ENCODE results near the gene CFAP54.

Gene CFAP54

DNA sequence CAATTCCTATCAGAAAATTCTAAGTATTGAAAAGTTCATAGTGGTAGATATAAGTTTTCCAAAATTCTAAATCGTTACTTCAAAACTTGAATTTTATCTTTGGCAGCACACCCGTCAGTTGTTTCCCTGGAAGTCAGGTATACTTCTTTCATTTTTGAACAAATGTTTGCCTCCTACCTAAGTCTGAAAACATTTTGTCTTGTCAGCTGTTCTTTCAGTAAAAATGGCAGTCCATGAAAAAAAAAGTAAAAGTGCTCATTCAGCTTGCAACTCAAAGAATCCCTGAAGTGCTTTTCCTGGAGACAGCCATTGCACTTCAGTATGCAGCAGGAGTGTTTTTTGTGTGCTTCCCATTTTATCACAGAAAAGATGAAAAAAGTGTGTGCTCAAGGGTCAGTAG is 287.5 kb downstream of the CFAP54 start:
- DNase-seq (ENCODE audit: insufficient read length) (no peak), FAIRE-seq (no peak)
- TF ChIP-seq POLR2AphosphoS5 (IDR thresholded peaks at IDR 0.05; ENCODE audit: low read depth, low read length): no peak
- TF ChIP-seq POLR2A (IDR thresholded peaks at IDR 0.05; ENCODE audit: low read depth, low read length): no peak
- no peak for TF ChIP-seq TAF1 (IDR thresholded peaks at IDR 0.05; ENCODE audit: borderline replicate concordance, low read depth, low read length)

DNA sequence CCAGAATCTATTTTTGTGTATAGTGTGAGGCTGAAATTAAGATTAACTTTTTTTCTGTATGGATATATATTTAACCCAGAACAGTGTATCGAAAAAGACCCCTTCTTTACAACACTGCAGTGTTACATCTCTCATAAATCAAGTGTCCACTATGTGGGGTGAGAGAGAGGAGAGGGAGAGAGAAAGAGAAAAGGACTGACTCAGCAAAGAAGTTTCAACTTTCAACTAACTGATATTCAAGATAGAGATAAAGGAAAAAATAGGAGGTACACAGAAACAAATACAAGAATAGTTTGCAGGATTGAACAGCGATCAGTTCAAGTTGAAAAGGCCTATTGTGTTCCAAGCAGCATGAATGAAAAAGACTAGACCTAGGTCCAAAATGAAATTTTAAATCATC is 291.0 kb downstream of the CFAP54 start:
- TF ChIP-seq TAF1 (IDR thresholded peaks at IDR 0.05; ENCODE audit: borderline replicate concordance, low read depth, low read length) (no peak), POLR2AphosphoS5 (IDR thresholded peaks at IDR 0.05; ENCODE audit: low read depth, low read length) (no peak), POLR2A (IDR thresholded peaks at IDR 0.05; ENCODE audit: low read depth, low read length) (no peak)
- DNase-seq (ENCODE audit: insufficient read length) (no peak), FAIRE-seq (no peak)

DNA sequence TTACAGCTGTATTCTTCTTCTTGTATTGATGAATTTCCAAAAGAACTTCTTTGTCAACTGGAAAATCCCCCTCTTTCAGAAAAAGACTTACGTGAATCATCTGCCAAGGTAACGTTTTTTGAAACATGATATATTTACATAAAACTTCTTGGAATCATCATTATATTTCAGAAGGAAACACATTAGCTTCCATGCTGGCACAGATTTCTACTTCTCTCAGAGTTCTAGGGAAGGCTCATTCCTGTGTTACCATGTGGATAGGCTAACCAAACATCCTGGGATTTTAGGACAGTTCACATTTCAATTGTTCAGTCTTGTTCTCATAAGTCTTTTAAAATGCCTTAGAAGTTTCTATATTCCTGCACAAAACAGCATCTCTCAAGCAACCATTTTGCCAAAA is 297.4 kb downstream of the CFAP54 start:
- no peak for TF ChIP-seq POLR2AphosphoS5 (IDR thresholded peaks at IDR 0.05; ENCODE audit: low read depth, low read length)
- TF ChIP-seq POLR2A (IDR thresholded peaks at IDR 0.05; ENCODE audit: low read depth, low read length): no peak
- no peak for TF ChIP-seq TAF1 (IDR thresholded peaks at IDR 0.05; ENCODE audit: borderline replicate concordance, low read depth, low read length)
- DNase-seq (ENCODE audit: insufficient read length) (no peak), FAIRE-seq (no peak)

DNA sequence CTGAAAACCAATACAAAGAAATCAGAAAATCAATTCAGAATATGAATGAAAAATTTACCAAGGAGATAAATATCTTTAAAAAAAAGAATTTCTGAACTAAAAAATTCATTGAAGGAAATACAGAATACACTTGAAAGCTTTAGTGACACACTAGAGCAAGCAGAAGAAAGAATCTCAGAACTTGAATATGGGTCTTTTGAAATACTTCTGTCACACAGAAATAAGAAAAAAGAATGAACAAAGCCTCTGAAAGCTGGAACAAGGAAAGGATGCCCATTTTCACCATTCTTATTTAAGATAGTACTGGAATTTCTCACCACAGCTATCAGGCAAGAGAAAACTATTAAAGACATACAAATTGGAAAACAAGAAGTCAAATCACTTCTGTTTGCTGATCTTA is 314.6 kb downstream of the CFAP54 start:
- no peak for DNase-seq (ENCODE audit: insufficient read length)

DNA sequence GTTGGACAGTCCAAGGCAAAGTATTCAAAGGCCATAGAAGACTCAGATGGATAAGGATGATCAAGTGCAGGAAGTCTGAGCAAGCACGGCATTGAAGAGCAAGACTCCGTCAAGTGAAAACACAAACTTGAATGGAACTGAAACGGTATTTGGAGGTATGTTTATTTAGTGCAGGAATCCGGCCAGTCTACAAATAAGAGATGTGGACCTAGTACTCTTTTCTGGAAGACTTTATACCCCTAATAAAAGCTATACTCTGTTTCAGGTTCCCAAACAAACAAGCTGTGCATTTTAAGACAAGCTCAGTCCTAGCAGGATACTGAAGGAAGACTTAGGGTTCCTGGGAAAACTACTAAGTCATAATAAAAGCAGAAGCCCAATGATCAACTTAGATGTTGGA is 316.9 kb downstream of the CFAP54 start:
- DNase-seq (ENCODE audit: insufficient read length): no peak
- TF ChIP-seq POLR2A (IDR thresholded peaks at IDR 0.05; ENCODE audit: low read depth, low read length) (no peak), TAF1 (IDR thresholded peaks at IDR 0.05; ENCODE audit: borderline replicate concordance, low read depth, low read length) (no peak), POLR2AphosphoS5 (IDR thresholded peaks at IDR 0.05; ENCODE audit: low read depth, low read length) (no peak)
- FAIRE-seq: no peak

More for the DNA sequence above, 314.6 kb downstream of the CFAP54 start:
- FAIRE-seq: no peak
- TF ChIP-seq TAF1 (IDR thresholded peaks at IDR 0.05; ENCODE audit: borderline replicate concordance, low read depth, low read length): no peak
- TF ChIP-seq POLR2AphosphoS5 (IDR thresholded peaks at IDR 0.05; ENCODE audit: low read depth, low read length): no peak
- no peak for TF ChIP-seq POLR2A (IDR thresholded peaks at IDR 0.05; ENCODE audit: low read depth, low read length)

DNA sequence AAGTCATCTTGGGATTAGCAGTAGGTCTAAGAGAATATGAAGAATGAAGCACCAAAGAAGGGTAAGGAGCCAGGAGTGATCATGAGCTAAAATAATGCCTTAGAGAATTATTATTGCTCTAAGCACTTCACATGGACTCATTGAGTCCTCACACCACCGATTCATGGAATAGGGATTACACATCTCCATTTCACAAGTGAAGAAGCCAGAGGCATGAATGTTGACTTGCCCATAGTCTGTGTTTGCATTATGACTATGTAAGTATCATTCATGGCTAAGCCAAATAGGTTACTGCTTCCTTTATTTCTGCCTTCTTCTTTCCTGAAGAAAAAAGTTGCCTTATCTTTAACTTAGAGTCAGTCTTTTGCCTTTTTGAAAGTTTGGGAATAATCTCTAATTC is 318.4 kb downstream of the CFAP54 start:
- DNase-seq (ENCODE audit: insufficient read length): no peak
- TF ChIP-seq POLR2AphosphoS5 (IDR thresholded peaks at IDR 0.05; ENCODE audit: low read depth, low read length) (no peak), POLR2A (IDR thresholded peaks at IDR 0.05; ENCODE audit: low read depth, low read length) (no peak), TAF1 (IDR thresholded peaks at IDR 0.05; ENCODE audit: borderline replicate concordance, low read depth, low read length) (no peak)
- FAIRE-seq: no peak

DNA sequence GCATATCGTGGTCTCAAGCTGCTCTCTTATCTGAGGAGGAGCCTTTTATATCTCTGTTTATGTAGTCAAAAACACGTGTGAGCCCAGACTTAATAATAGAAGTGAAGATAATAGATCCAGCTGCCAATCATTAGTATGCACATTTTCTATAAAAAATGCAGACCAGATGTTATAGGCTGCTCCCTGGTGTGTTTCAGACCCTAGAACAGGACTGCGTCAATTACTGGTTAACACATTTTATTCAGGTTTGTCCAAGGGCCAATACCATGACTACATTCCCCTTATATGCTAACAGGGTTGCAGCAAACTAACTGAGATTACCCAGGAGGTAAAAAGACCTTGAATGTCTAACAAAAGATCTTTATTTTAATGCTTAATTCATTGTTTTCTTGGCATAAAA is 319.2 kb downstream of the CFAP54 start:
- TF ChIP-seq TAF1 (IDR thresholded peaks at IDR 0.05; ENCODE audit: borderline replicate concordance, low read depth, low read length) (no peak), POLR2A (IDR thresholded peaks at IDR 0.05; ENCODE audit: low read depth, low read length) (no peak), POLR2AphosphoS5 (IDR thresholded peaks at IDR 0.05; ENCODE audit: low read depth, low read length) (no peak)
- FAIRE-seq (no peak), DNase-seq (ENCODE audit: insufficient read length) (no peak)

DNA sequence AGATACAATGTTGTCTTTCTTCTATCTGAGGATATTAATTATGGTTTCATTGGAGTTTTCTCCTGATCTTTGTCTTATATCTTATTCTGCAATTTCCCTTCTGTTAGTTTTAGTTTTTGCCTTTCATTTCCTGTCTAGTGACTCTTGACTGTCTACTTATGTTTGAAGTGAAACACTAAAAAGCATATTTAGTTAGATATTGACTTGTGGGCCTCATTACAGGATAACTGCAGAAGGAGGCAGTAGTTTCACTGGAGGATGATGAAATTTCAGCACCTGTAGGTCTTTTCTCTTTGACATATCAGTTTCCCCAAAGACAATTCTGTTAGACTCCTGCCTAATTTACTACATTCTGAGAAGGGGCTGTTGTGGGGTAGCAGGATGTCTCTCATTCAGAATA is 320.1 kb downstream of the CFAP54 start:
- TF ChIP-seq TAF1 (IDR thresholded peaks at IDR 0.05; ENCODE audit: borderline replicate concordance, low read depth, low read length): no peak
- no peak for TF ChIP-seq POLR2A (IDR thresholded peaks at IDR 0.05; ENCODE audit: low read depth, low read length)
- TF ChIP-seq POLR2AphosphoS5 (IDR thresholded peaks at IDR 0.05; ENCODE audit: low read depth, low read length): no peak
- FAIRE-seq (no peak), DNase-seq (ENCODE audit: insufficient read length) (no peak)

DNA sequence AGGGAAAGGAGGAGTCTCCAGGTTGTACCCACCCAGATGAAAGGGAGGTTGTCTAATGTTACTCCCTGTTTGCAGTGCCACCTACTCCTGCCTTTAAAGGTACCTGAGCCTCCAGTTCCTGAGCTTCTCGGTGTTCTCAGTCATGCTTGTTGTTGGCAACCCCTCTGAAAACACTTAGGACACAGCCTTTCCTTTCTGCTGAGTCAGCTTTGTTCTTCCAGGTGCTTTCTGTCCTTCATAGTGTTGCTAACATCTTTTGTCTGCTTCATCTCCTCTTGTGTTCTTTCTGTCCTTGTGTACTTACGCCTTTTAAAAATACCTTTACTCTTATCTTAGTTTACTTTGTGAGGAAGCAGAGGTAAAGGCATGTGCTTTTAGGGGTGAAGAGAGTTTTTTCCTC is 320.7 kb downstream of the CFAP54 start:
- TF ChIP-seq TAF1 (IDR thresholded peaks at IDR 0.05; ENCODE audit: borderline replicate concordance, low read depth, low read length) (no peak), POLR2AphosphoS5 (IDR thresholded peaks at IDR 0.05; ENCODE audit: low read depth, low read length) (no peak), POLR2A (IDR thresholded peaks at IDR 0.05; ENCODE audit: low read depth, low read length) (no peak)
- DNase-seq (ENCODE audit: insufficient read length): no peak
- no peak for FAIRE-seq

DNA sequence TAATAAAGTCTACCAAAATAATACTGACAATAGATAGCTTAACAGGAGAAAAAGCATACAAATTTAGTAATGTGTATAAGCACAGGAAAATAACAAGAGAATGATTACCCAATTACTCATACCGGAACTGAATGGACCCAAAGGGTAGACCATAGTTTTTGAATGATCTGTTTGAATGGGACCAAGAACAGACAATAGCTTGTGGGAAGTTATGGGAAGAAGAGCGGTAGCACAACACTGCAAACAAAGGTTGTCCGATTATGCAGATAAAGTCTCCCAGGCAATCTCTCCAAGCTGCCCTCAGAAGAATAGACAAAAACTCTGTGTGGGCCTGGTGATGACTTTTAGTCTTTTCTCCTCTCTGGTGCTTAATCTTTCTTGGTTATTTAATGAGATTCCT is 321.1 kb downstream of the CFAP54 start:
- DNase-seq (ENCODE audit: insufficient read length) (no peak), FAIRE-seq (peak; percentile 53)
- TF ChIP-seq POLR2A (IDR thresholded peaks at IDR 0.05; ENCODE audit: low read depth, low read length): no peak

DNA sequence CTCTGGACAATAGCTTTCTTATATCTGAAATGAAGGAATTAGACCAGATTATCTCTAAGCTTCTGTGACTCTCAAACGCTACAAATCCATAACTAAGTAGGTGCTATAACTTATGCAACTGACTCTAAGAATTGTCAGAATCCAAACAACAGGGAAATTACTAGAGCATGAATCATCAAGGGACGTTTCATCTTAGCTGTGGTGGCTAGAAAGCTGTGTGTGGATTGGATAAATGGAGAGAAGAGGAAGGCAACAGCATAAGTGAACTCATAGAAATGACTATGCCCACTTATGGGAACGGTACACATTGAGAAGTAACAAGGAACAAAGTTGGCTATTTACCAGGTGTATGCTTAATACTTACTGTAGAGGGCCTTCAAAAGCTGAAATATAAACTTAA is 321.7 kb downstream of the CFAP54 start:
- FAIRE-seq (no peak), DNase-seq (ENCODE audit: insufficient read length) (no peak)
- TF ChIP-seq POLR2AphosphoS5 (IDR thresholded peaks at IDR 0.05; ENCODE audit: low read depth, low read length): no peak
- no peak for TF ChIP-seq POLR2A (IDR thresholded peaks at IDR 0.05; ENCODE audit: low read depth, low read length)
- no peak for TF ChIP-seq TAF1 (IDR thresholded peaks at IDR 0.05; ENCODE audit: borderline replicate concordance, low read depth, low read length)

DNA sequence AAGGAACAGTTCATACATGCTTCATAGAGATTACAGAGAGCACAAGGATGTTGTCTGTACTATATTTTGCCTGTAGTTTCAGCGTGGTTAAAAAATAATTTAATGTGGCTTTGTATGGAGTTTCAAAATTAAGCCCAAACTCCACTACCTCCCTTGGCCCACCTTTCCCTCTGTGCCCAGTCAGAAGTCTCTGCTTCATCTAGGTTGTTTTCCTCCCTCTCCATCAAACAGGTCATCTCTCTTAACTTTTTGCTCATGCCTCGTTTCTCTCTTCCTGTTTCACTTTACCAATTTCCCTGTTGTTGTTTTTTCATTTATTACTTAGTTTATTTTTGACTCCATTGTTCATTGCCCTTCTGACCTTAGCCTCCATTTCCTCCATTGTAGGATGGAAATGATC is 322.8 kb downstream of the CFAP54 start:
- no peak for DNase-seq (ENCODE audit: insufficient read length)
- no peak for TF ChIP-seq POLR2A (IDR thresholded peaks at IDR 0.05; ENCODE audit: low read depth, low read length)
- TF ChIP-seq POLR2AphosphoS5 (IDR thresholded peaks at IDR 0.05; ENCODE audit: low read depth, low read length): no peak
- no peak for TF ChIP-seq TAF1 (IDR thresholded peaks at IDR 0.05; ENCODE audit: borderline replicate concordance, low read depth, low read length)
- FAIRE-seq: no peak

DNA sequence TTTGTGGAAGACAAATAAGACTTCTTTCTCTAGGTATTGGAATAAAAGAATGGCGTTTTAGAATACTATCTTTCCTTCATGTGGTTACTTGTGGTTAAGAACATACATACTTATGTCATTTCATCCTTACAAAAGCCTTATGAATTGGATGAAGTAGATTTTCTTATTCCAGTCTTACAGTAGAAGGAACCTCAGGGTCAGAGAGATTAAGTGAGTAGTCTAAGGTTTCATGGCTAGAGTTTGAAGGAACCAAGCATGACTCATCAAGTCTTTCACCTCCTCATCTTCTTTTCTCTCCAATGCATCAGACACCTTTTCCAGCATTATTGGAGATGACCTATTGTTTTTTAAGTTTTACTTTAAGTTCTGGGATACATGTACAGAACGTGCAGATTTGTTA is 324.8 kb downstream of the CFAP54 start:
- no peak for TF ChIP-seq POLR2A (IDR thresholded peaks at IDR 0.05; ENCODE audit: low read depth, low read length)
- no peak for TF ChIP-seq POLR2AphosphoS5 (IDR thresholded peaks at IDR 0.05; ENCODE audit: low read depth, low read length)
- no peak for FAIRE-seq

More for the DNA sequence above, 324.8 kb downstream of the CFAP54 start:
- DNase-seq (ENCODE audit: insufficient read length): no peak
